ENCODE results near the gene ZWILCH. TPM values are rescaled to one million over a fixed set of nuclear protein-coding genes. Genes with fewer than 3 reads are reported as not detected.

ZWILCH gene
- polyA plus RNA-seq, 1 of the 3 experiments (the other 2 are of a cell fraction), result 8.2 TPM

GRCh38 chr15:66555685-66556084 is 50.6 kb downstream of the ZWILCH start (continued):
- TF ChIP-seq REST (IDR thresholded peaks at IDR 0.05; ENCODE audit: low read depth, low read length), result no peak
- TF ChIP-seq SIN3A (IDR thresholded peaks at IDR 0.05; ENCODE audit: borderline replicate concordance, low read depth, low read length), result no peak
- no peak for TF ChIP-seq ELF1 (IDR thresholded peaks at IDR 0.05)

GRCh38 chr15:66558271-66558670 is 53.1 kb downstream of the ZWILCH start:
- CTCF ChIA-PET, result interaction anchor here (1.5 kb wide), 1 partner anchor 9 kb away, joined by 6 read pairs; no protein-coding TSS in a partner anchor
- Histone ChIP-seq H3K4me1 (ENCODE audit: control insufficient read depth in 1 of 2, insufficient read depth in 2 of 2, low read depth in 1 of 2, low read length in 1 of 2) (no peaks in the 10 kb centered on the region), H3K27me3 (ENCODE audit: insufficient read depth) (no peaks in the 10 kb centered on the region), H3F3A (replicated peaks; ENCODE audit: insufficient read depth) (no peaks in the 10 kb centered on the region), H3K9me3 (peaks cover 6% of the 10 kb centered on the region; the same call in 1 of the 2 replicates), H3K4me3 (ENCODE audit: low read depth in 2 of 2, low read length in 1 of 2) (no peak overlapping the region), H4K20me1 (ENCODE audit: insufficient read depth) (no peaks in the 10 kb centered on the region), H2AFZ (ENCODE audit: low read depth) (no peak overlapping the region), H3K27ac (ENCODE audit: low read depth in 2 of 2, low read length in 1 of 2) (no peak overlapping the region), H3K4me2 (no peak overlapping the region), H3K9me2 (no peaks in the 10 kb centered on the region), H3K9ac (no peak overlapping the region), H3K36me3 (replicated peaks in 1 of 2; ENCODE audit: control insufficient read depth in 1 of 2, insufficient read depth in 2 of 2, low read length in 1 of 2) (peaks cover 0 to 9% of the 10 kb centered on the region in 2 experiments), H3K79me2 (ENCODE audit: insufficient read depth) (no peaks in the 10 kb centered on the region)
- no peak for DNase-seq
- TF ChIP-seq PBX3 (IDR thresholded peaks at IDR 0.05), result no peak
- TF ChIP-seq NFIC (IDR thresholded peaks at IDR 0.05; ENCODE audit: borderline replicate concordance), result no peak
- 97% methylated on average over 6 of the region's 6 CpGs for WGBS (ENCODE audit: low lambda C conversion rate)
- POLR2A ChIA-PET, result no interaction called here

- POLR2A ChIA-PET, result no interaction called here
- 96% methylated on average over 13 of the region's 18 CpGs for WGBS (ENCODE audit: low lambda C conversion rate)
- H3K9ac ChIP-seq, result no peak overlapping the region
- no peak for DNase-seq
- H3K9me2 ChIP-seq, result no peaks in the 10 kb centered on the region
- H3F3A ChIP-seq (replicated peaks; ENCODE audit: insufficient read depth), result no peaks in the 10 kb centered on the region
- H2AFZ ChIP-seq (ENCODE audit: low read depth), result no peak overlapping the region
- no peak overlapping the region for H3K4me2 ChIP-seq
- H3K9me3 ChIP-seq, result no peaks in the 10 kb centered on the region
- H3K27me3 ChIP-seq (ENCODE audit: insufficient read depth), result no peaks in the 10 kb centered on the region
- no peaks in the 10 kb centered on the region for H3K79me2 ChIP-seq (ENCODE audit: insufficient read depth)
- H3K4me3 ChIP-seq (ENCODE audit: low read depth in 2 of 2, low read length in 1 of 2), result no peak overlapping the region
- CTCF ChIA-PET, result interaction anchor here (0.7 kb wide), 1 partner anchor 55 kb away, joined by 3 read pairs; no protein-coding TSS in a partner anchor
- TF ChIP-seq SIN3A (IDR thresholded peaks at IDR 0.05; ENCODE audit: borderline replicate concordance, low read depth, low read length) (no peak), POLR2AphosphoS5 (IDR thresholded peaks at IDR 0.05; ENCODE audit: low read depth, low read length) (no peak), EZH2phosphoT487 (IDR thresholded peaks at IDR 0.05; ENCODE audit: borderline replicate concordance, low read depth) (no peak), YY1 (IDR thresholded peaks at IDR 0.05; ENCODE audit: low read depth) (no peak), SMC3 (IDR thresholded peaks at IDR 0.05; ENCODE audit: low read depth, low read length) (no peak), TAF1 (IDR thresholded peaks at IDR 0.05; ENCODE audit: borderline replicate concordance, low read depth, low read length) (no peak), REST (IDR thresholded peaks at IDR 0.05; ENCODE audit: low read depth, low read length) (no peak), CTCF (IDR thresholded peaks at IDR 0.05) (no peak), TCF12 (IDR thresholded peaks at IDR 0.05) (no peak), RFX5 (IDR thresholded peaks at IDR 0.05; ENCODE audit: low read length) (no peak), NRF1 (IDR thresholded peaks at IDR 0.05; ENCODE audit: low read depth, low read length) (no peak)
- peaks cover 0 to under 1% of the 10 kb centered on the region in 2 experiments for H3K36me3 ChIP-seq (replicated peaks in 1 of 2; ENCODE audit: control insufficient read depth in 1 of 2, insufficient read depth in 2 of 2, low read length in 1 of 2)
- H4K20me1 ChIP-seq (ENCODE audit: insufficient read depth), result no peaks in the 10 kb centered on the region
- peaks cover 3 to 5% of the 10 kb centered on the region in 2 experiments; a peak in 2 of 4 replicates for H3K4me1 ChIP-seq (ENCODE audit: control insufficient read depth in 1 of 2, insufficient read depth in 2 of 2, low read depth in 1 of 2, low read length in 1 of 2)
- no peak overlapping the region for H3K27ac ChIP-seq (ENCODE audit: low read depth in 2 of 2, low read length in 1 of 2)
Measured at GRCh38 chr15:66560856-66561525, 55.9 kb downstream of the ZWILCH start.
